SK-N-SH (cell line): ENCODE measurements around the gene BLTP1. TPM values are rescaled to one million over a fixed set of nuclear protein-coding genes. Genes with fewer than 3 reads are reported as not detected.

Experiments
- CTCF ChIA-PET: fragments of 300-600, 350-600 bp; formaldehyde crosslinking; extraction: SDS; loops from one replicate; lab custom pipeline; 2021; lab: Yijun Ruan, JAX
- POLR2A ChIA-PET: fragments of 350-600 bp; sonication (Branson Sonifier 250); formaldehyde crosslinking; extraction: SDS; loops from one replicate; lab custom pipeline; 2020; ENCODE audit warnings: antibody characterized with exemption, inconsistent platforms; lab: Yijun Ruan, JAX
- DNase-seq: peaks from one replicate; pipeline ENCODE4 v3.0.0; 2012
- H2AFZ ChIP-seq: fragments of 200-600 bp; sonication (generic); 2 replicates; pipeline ENCODE4 v1.8.1; 2016; ENCODE audit warnings: antibody characterized with exemption, mild to moderate bottlenecking, low read depth
- H3F3A ChIP-seq: fragments of 200-600 bp; sonication (generic); replicated peaks from 2 replicates; pipeline ENCODE3; 2016; ENCODE audit warnings: antibody characterized with exemption, mild to moderate bottlenecking; ENCODE audit not compliant: insufficient read depth
- H3K27ac ChIP-seq, 2 experiments: fragments of 200-500 bp in 1 of 2; fragments of 200-600 bp in 1 of 2; sonication (Bioruptor generic) in 1 of 2; sonication (generic), shearing (Covaris generic) in 1 of 2; 2 replicates each; pipeline versions ENCODE4 v1.5.1 to v1.6.1; 2014 to 2016; ENCODE audit warnings: low read depth in 2 of 2, inconsistent platforms in 1 of 2, low read length in 1 of 2, mild to moderate bottlenecking in 1 of 2, mixed read lengths in 1 of 2
- H3K27me3 ChIP-seq: fragments of 200-600 bp; sonication (generic), shearing (Covaris generic); 2 replicates; pipeline ENCODE4 v1.6.1; 2016; ENCODE audit warnings: mixed run types; ENCODE audit not compliant: insufficient read depth
- H3K36me3 ChIP-seq, 2 experiments: fragments of 200-500 bp in 1 of 2; fragments of 200-600 bp in 1 of 2; sonication (Bioruptor generic) in 1 of 2; sonication (generic) in 1 of 2; replicated peaks in 1 of 2; 2 replicates each; pipeline versions ENCODE3 to v1.5.1; 2014 to 2016; ENCODE audit warnings: low read length in 1 of 2, mild to moderate bottlenecking in 1 of 2; ENCODE audit not compliant: insufficient read depth in 2 of 2, control insufficient read depth in 1 of 2
- H3K4me1 ChIP-seq, 2 experiments: fragments of 200-500 bp in 1 of 2; fragments of 200-600 bp in 1 of 2; sonication (Bioruptor generic) in 1 of 2; sonication (generic), shearing (Covaris generic) in 1 of 2; 2 replicates each; pipeline versions ENCODE4 v1.5.1 to v1.6.1; 2014 to 2016; ENCODE audit warnings: low read depth in 1 of 2, low read length in 1 of 2, mixed run types in 1 of 2; ENCODE audit not compliant: insufficient read depth in 2 of 2, control insufficient read depth in 1 of 2
- H3K4me2 ChIP-seq: fragments of 200-600 bp; sonication (generic), shearing (Covaris generic); 2 replicates; pipeline ENCODE4 v1.6.1; 2017; ENCODE audit warnings: mixed run types
- H3K4me3 ChIP-seq, 2 experiments: fragments of 200-500 bp in 1 of 2; fragments of 200-600 bp in 1 of 2; sonication (Bioruptor generic) in 1 of 2; sonication (generic), shearing (Covaris generic) in 1 of 2; 2 replicates each; pipeline versions ENCODE4 v1.5.1 to v1.8.1; 2014 to 2016; ENCODE audit warnings: low read depth in 2 of 2, inconsistent platforms in 1 of 2, low read length in 1 of 2, mild to moderate bottlenecking in 1 of 2, mixed read lengths in 1 of 2, moderate library complexity in 1 of 2
- H3K79me2 ChIP-seq: fragments of 200-600 bp; sonication (generic); 2 replicates; pipeline ENCODE4 v1.8.1; 2017; ENCODE audit warnings: mild to moderate bottlenecking; ENCODE audit not compliant: insufficient read depth
- H3K9ac ChIP-seq: fragments of 200-600 bp; sonication (generic); 2 replicates; pipeline ENCODE4 v1.6.1; 2017; ENCODE audit warnings: mixed run types
- H3K9me2 ChIP-seq: fragments of 200-600 bp; sonication (generic); 2 replicates; pipeline ENCODE4 v1.6.1; 2017; ENCODE audit warnings: mixed run types
- H3K9me3 ChIP-seq: fragments of 200-600 bp; sonication (generic); 2 replicates; pipeline ENCODE4 v1.6.1; 2017; ENCODE audit warnings: mixed run types, mild to moderate bottlenecking, moderate library complexity
- H4K20me1 ChIP-seq: fragments of 200-600 bp; sonication (generic); 2 replicates; pipeline ENCODE4 v1.6.1; 2017; ENCODE audit warnings: mild to moderate bottlenecking, mixed run types; ENCODE audit not compliant: insufficient read depth
- CHD2 ChIP-seq: fragments of 150-350 bp; IDR thresholded peaks from 2 replicates; pipeline ENCODE4 v1.6.1; 2018; ENCODE audit warnings: low read length; ENCODE audit not compliant: partially characterized antibody
- ELF1 ChIP-seq: IDR thresholded peaks from 2 replicates; pipeline ENCODE4 v1.4.0; 2012
- EP300 ChIP-seq, 2 experiments: IDR thresholded peaks; 2 replicates each; pipeline versions ENCODE4 v1.4.0 to v1.6.1; 2012; ENCODE audit warnings: borderline replicate concordance in 1 of 2, low read depth in 1 of 2, low read length in 1 of 2
- FOXM1 ChIP-seq: IDR thresholded peaks from 2 replicates; pipeline ENCODE4 v1.4.0; 2012; ENCODE audit warnings: low read depth, mild to moderate bottlenecking
- GABPA ChIP-seq: IDR thresholded peaks from 2 replicates; pipeline ENCODE4 v1.4.0; 2012; ENCODE audit warnings: low read depth, mild to moderate bottlenecking
- MEF2A ChIP-seq: IDR thresholded peaks from 2 replicates; pipeline ENCODE4 v1.4.0; 2012; ENCODE audit warnings: low read depth, borderline replicate concordance
- MXI1 ChIP-seq: IDR thresholded peaks from 2 replicates; pipeline ENCODE4 v1.6.1; 2012; ENCODE audit warnings: mild to moderate bottlenecking, low read depth, low read length, improper control_type of control experiment
- NFIC ChIP-seq: IDR thresholded peaks from 2 replicates; pipeline ENCODE4 v1.4.0; 2012; ENCODE audit warnings: borderline replicate concordance
- RAD21 ChIP-seq: IDR thresholded peaks from 2 replicates; pipeline ENCODE4 v1.6.1; 2012; ENCODE audit warnings: mild to moderate bottlenecking, low read length
- RCOR1 ChIP-seq: fragments of 150-350 bp; IDR thresholded peaks from 2 replicates; pipeline ENCODE4 v1.6.1; 2017; ENCODE audit warnings: antibody characterized with exemption, low read length
- RFX5 ChIP-seq: IDR thresholded peaks from 2 replicates; pipeline ENCODE4 v1.6.1; 2012; ENCODE audit warnings: mild to moderate bottlenecking, improper control_type of control experiment, low read length
- RXRA ChIP-seq: IDR thresholded peaks from 2 replicates; pipeline ENCODE4 v1.4.0; 2012; ENCODE audit warnings: low read depth, mild to moderate bottlenecking, borderline replicate concordance
- SIN3A ChIP-seq: IDR thresholded peaks from 2 replicates; pipeline ENCODE4 v1.6.1; 2012; ENCODE audit warnings: low read depth, mild to moderate bottlenecking, low read length, moderate library complexity, borderline replicate concordance
- SMC3 ChIP-seq: IDR thresholded peaks from 2 replicates; pipeline ENCODE4 v1.6.1; 2012; ENCODE audit warnings: low read depth, low read length, improper control_type of control experiment
- TAF1 ChIP-seq: IDR thresholded peaks from 2 replicates; pipeline ENCODE4 v1.6.1; 2012; ENCODE audit warnings: low read depth, mild to moderate bottlenecking, low read length, moderate library complexity, borderline replicate concordance
- YY1 ChIP-seq: IDR thresholded peaks from 2 replicates; pipeline ENCODE4 v1.4.0; 2012; ENCODE audit warnings: low read depth, mild to moderate bottlenecking
- WGBS: methylation state at CpG from one replicate; pipeline ENCODE4 v1.1.6; 2017; ENCODE audit warnings: low lambda C conversion rate; 5-methylcytosine and 5-hydroxymethylcytosine counted together
- polyA plus RNA-seq, 3 experiments: library from polyadenylated mRNA; depleted of rRNA; stranded (reverse); fragments of >200 nt; gene quantifications; 2 replicates each; pipeline ENCODE4 v1.2.3, GENCODE V29; 2012
- TF ChIP-seq, protein P1 (sequence below): IDR thresholded peaks from 2 replicates; pipeline ENCODE4; 2012
- TF ChIP-seq, protein P2 (sequence below): fragments of 150-350 bp; IDR thresholded peaks from 2 replicates; pipeline ENCODE4 v1.6.1; 2016; ENCODE audit warnings: mild to moderate bottlenecking, low read depth, low read length

The BLTP1 gene
- polyA plus RNA-seq, 1 of the 3 experiments (the other 2 are of a cell fraction): 13.1 TPM

DNA sequence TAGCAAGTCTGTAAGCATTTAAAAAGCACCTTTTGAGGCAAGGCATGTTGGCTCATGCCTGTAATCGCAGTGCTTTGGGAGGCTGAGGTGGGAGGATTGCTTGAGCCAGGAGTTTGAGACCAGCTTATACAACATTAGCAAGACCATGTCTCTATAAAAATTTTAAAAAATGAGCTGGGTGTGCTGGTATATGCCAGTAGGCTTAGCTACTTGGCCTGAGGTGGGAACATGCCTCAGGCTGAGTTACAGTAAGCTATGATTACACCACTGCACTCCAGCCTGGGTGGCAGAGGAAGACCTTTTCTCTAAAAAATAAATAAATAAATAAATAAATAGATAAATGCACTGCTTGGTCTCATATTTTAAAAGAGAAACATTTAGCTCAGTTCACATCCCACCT lies 26.8 kb downstream of the BLTP1 start:
- CTCF ChIA-PET: no interaction called here
- DNase-seq: no peak
- no peaks in the 10 kb centered on the region for H4K20me1 ChIP-seq
- H3K4me2 ChIP-seq: no peak overlapping the region
- H2AFZ ChIP-seq: no peak overlapping the region
- H3K27ac ChIP-seq: no peak overlapping the region
- peaks cover 51 to 63% of the 10 kb centered on the region in 2 experiments for H3K36me3 ChIP-seq
- H3K4me1 ChIP-seq: no peaks in the 10 kb centered on the region
- no peaks in the 10 kb centered on the region for H3F3A ChIP-seq
- H3K79me2 ChIP-seq: no peaks in the 10 kb centered on the region
- H3K27me3 ChIP-seq: no peaks in the 10 kb centered on the region
- no peak overlapping the region for H3K9ac ChIP-seq
- POLR2A ChIA-PET: no interaction called here
- no peaks in the 10 kb centered on the region for H3K9me2 ChIP-seq
- no peak for TF ChIP-seq RFX5
- no peak for TF ChIP-seq CHD2
- TF ChIP-seq RXRA: no peak
- TF ChIP-seq, protein P1, sequence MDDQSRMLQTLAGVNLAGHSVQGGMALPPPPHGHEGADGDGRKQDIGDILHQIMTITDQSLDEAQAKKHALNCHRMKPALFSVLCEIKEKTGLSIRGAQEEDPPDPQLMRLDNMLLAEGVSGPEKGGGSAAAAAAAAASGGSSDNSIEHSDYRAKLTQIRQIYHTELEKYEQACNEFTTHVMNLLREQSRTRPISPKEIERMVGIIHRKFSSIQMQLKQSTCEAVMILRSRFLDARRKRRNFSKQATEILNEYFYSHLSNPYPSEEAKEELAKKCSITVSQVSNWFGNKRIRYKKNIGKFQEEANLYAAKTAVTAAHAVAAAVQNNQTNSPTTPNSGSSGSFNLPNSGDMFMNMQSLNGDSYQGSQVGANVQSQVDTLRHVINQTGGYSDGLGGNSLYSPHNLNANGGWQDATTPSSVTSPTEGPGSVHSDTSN: no peak
- TF ChIP-seq SIN3A: no peak
- no peak for TF ChIP-seq RCOR1
- TF ChIP-seq, protein P2, sequence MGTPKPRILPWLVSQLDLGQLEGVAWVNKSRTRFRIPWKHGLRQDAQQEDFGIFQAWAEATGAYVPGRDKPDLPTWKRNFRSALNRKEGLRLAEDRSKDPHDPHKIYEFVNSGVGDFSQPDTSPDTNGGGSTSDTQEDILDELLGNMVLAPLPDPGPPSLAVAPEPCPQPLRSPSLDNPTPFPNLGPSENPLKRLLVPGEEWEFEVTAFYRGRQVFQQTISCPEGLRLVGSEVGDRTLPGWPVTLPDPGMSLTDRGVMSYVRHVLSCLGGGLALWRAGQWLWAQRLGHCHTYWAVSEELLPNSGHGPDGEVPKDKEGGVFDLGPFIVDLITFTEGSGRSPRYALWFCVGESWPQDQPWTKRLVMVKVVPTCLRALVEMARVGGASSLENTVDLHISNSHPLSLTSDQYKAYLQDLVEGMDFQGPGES: no peak
- TF ChIP-seq EP300 (IDR thresholded peaks at IDR 0.05; ENCODE audit: borderline replicate concordance in 1 of 2, low read depth in 1 of 2, low read length in 1 of 2): no peak
- no peak for TF ChIP-seq FOXM1
- TF ChIP-seq ELF1: no peak
- TF ChIP-seq MEF2A: no peak
- TF ChIP-seq MXI1: no peak
- H3K9me3 ChIP-seq: no peaks in the 10 kb centered on the region
- 96% methylated on average over 1 of the region's 1 CpG for WGBS
- no peak overlapping the region for H3K4me3 ChIP-seq

DNA sequence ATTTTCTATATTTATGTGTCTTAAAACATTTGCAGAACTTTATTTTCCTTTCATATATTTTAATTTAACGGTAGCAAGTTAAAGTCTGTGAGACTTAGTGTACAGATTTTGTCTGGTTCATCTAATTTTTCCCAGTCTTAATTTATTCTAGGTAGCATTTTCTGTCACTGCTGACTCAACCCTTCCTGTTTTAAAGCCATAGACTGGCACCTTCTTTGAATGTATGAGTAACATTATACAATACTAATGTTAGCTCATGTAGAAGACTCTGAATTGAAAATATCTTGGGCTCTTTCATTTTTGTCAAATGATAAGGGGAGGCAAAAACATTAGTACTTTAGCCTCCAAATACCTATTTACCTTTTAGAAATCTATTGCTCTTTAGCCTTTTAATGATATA lies 43.6 kb downstream of the BLTP1 start:
- ChIA-PET POLR2A (no interaction called here), CTCF (no interaction called here)
- no peak for DNase-seq
- Histone ChIP-seq H4K20me1 (no peaks in the 10 kb centered on the region), H3K4me2 (no peak overlapping the region), H3K9me3 (no peaks in the 10 kb centered on the region), H3K79me2 (peaks cover 3% of the 10 kb centered on the region; the same call in 1 of the 2 replicates), H3K27ac (no peak overlapping the region), H3K4me3 (no peak overlapping the region), H3K36me3 (peaks cover 49 to 56% of the 10 kb centered on the region in 2 experiments), H2AFZ (no peak overlapping the region), H3K4me1 (no peaks in the 10 kb centered on the region; a peak in 1 of 4 replicates), H3K27me3 (no peaks in the 10 kb centered on the region), H3K9me2 (no peaks in the 10 kb centered on the region), H3K9ac (no peak overlapping the region), H3F3A (peaks cover 7% of the 10 kb centered on the region)
- WGBS: 97% methylated on average over 1 of the region's 1 CpG
- no peak for TF ChIP-seq GABPA
- TF ChIP-seq NFIC: no peak
- TF ChIP-seq EP300 (IDR thresholded peaks at IDR 0.05; ENCODE audit: borderline replicate concordance in 1 of 2, low read depth in 1 of 2, low read length in 1 of 2): no peak
- no peak for TF ChIP-seq RXRA
- TF ChIP-seq RAD21: no peak
- no peak for TF ChIP-seq SMC3
- TF ChIP-seq SIN3A: no peak
- no peak for TF ChIP-seq TAF1
- TF ChIP-seq YY1: no peak

Other genes with a start within 250 kb of the BLTP1 start
- gene TRPC3, start 200.3 kb upstream of the BLTP1 start, polyA plus RNA-seq (2012; rRNA removed): not detected in 2 replicates
- not detected in 2 replicates for gene ADAD1, start 226.7 kb downstream of the BLTP1 start, polyA plus RNA-seq (2012; rRNA removed)